Measurements from ENCODE around the gene OR2A2.

GRCh38 chr7:144134116-144134515, 24.7 kb downstream of the OR2A2 start:
- TF ChIP-seq REST (IDR thresholded peaks at IDR 0.05; ENCODE audit: insufficient read depth in 1 of 2, low read depth in 2 of 2, low read length in 1 of 2), result no peak
- no peak for TF ChIP-seq CTCF (IDR thresholded peaks at IDR 0.05)
- no peak for TF ChIP-seq POLR2AphosphoS5 (IDR thresholded peaks at IDR 0.05; ENCODE audit: low read depth, low read length)

Measured in Panc1 (cell line).